GM10847 (cell line): ENCODE results near the gene STK10.

Experiments used
- POLR2A ChIP-seq: IDR thresholded peaks from 2 replicates; pipeline ENCODE4 v1.6.1; 2011; ENCODE audit not compliant: insufficient read length; ENCODE audit errors: extremely low read depth

Gene STK10

GRCh38 chr5:172015346-172015745 is 172.7 kb downstream of the STK10 start:
- TF ChIP-seq POLR2A: no peak

GRCh38 chr5:172010278-172010677 is 177.7 kb downstream of the STK10 start:
- TF ChIP-seq POLR2A: no peak

DNA sequence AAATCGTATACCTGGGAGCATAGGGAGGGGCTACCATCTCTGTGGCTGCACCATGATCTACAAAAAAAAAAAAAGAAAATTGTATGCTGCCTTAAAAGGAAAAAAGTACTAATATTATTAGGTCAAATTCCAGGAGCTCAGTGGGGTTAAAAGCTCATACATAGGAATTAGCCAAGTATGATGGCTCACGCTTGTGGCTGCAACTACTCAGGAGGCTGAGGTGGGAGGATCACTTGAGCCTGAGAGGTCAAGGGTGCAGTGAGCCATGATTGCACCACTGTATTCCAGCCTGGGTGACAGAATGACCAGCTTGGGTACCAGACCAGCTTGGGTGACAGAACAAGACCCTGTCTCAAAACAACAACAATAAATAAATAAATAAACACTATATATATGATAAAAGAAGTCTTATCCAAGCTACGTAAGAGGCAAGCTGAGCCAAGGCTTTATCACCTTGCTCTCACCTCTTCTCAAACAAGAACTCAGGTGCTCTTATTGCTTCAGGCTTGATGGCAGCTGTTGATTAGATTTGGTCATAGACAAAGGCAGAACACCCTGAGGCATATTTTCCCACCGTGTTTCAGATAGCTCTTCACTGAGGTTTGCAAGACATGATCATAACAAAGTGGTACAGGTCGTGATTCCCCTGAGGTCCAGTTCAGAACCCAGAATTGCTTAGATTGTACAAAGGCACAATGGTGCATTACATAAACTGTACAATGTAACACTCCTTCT is 178.3 kb downstream of the STK10 start:
- TF ChIP-seq POLR2A: no peak

DNA sequence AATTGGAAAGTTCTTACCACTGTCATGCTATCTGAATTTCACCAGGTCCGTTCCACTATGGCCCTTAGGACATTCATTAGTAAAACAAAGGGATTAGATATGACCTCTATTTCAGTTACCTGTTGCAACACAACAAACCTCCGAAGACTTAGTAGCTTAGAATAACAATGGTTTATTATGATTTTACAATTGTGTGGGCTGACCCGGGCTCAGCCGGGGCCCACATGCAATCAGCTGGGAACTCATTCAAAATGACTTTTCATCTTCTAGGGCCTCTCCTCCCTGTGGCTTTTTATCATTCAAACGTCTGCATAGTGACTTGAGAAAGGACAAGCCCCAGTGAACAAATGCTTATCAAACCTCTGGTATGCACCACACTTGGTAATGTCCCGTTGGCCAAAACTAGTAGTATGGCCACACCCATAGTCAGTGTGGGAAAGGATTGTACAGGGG is 179.3 kb downstream of the STK10 start:
- no peak for TF ChIP-seq POLR2A

DNA sequence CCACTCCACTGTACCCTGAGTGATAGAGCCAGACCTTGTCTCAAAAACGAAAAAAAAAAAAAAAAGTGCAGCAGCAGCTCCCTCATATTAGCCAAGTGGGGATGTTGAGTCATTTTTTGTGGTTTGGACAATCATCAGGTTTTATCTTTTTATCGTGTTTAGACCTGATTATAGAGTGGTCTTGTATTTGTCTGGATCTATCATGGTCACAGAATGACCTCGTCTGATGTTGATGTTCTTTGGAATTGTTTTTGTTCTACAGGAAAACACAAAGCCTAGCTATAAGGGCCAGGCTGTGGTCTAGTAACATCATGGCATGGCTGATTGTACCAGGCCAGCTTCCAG is 179.9 kb downstream of the STK10 start:
- TF ChIP-seq POLR2A: no peak

DNA sequence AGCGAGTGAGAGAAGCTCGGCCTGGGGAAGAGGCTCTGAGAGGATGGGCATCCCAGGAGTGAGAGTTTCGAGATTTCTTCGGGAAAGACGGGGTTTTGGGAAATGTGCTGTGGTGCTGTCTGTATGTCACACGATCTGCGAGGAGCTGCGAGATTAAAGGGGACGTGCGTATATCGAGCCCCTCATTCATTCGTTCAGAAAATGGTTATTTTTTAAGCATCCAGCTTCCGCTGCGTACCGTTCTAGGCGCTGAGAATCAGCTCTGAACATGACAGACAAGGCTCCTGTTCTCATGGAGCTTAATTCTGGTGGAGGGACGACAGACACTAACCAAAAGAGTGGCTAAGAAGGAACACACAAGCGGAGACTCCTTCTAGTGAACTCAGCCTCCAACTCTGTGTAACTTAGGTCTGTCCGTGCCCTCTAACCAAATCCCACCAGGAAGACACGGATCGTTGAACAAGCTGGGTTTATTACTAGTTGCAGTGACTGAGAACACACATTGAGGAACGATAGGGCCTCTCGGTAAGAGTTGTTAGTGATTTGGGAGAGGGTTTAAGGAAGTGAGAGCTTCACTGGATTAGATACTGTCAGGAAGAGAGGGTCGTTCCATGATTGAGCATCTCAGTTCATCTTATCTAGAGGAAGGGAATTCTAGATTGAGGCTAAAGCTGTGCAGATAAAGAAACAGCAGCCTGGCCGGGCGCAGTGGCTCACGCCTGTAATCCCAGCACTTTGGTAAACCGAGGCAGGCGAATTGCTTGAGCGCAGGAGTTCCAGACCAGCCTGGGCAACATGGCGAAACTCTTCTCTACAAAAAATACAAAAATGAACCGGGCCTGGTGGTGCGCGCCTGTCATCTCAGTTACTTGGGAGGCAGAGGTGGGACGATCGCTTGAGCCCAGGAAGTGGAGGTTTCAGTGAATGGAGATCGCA is 180.6 kb downstream of the STK10 start:
- TF ChIP-seq POLR2A: no peak

GRCh38 chr5:172006321-172007174 is 181.5 kb downstream of the STK10 start, which contains the start of gene FBXW11:
TSS of gene FBXW11 (minus strand) at chr5:172006638. CDS start at chr5:172006502, 136 bp downstream.
- TF ChIP-seq POLR2A: peak; percentile 98

GRCh38 chr5:172005708-172006320 is 182.2 kb downstream of the STK10 start:
- no peak for TF ChIP-seq POLR2A

DNA sequence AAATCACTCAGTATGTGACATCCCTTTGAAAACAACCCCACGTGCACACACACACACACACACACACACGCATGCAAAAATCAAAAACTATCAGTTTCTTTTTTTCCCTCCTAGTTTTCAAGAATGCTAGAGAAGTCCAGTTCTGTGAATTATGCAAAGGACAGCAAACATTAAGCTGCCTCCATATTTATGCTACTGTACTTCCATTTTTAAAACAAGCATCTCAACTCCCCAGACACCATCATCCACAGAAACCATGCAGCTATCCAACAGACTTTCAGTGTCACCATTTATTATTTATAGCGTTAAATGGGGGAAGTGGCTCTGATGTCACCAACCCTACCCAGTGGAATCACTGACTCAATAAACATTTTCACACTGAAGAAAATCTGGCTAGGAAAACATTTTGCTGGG is 183.2 kb downstream of the STK10 start:
- TF ChIP-seq POLR2A: no peak

DNA sequence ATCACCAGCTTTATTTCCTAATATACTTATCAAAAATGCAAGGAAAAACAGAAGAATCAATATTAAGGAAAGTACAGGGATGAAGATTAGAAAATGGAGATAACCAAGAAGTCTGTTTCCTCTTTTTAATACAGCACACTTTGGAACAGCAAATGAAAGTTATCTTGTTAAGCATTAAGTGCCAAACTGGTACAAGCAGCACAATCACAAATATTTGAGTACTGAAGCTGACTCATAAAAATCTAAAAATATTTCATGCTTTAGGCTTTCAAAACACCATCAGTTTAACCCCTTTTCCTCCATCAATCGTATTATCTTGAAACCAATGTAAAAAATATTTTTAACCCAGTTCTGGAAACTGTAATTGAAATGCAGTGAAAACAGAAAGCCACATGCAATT is 184.3 kb downstream of the STK10 start:
- no peak for TF ChIP-seq POLR2A

DNA sequence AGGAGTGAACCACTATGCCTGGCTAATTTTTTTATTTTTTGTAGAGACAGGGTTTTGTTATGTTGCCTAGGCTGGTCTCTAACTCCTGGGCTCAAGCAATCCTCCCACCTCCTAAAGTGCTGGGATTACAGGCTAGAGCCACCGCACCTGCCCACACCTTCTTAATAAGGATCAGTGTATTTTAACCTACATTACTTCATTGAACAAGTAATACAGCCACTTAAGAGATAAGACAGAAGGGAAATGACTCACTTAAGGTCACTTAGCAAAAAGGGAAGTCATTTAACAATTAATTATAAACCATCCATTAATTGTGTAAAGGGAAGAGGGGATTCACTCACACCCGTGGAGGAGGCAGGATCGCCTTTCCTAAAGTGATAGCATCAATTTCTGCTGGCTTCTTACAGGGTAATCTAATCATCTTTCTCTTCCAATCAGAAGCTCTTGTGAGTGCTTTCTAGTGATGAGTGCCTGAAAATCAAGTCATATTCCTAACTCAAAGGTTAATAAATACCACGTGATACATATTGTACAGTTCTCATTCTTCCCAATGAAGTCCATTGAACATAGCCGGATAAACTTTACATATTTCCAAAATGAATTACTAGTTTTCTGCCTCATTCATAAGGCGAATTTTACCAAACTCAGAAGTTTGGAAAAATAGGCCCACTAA is 185.0 kb downstream of the STK10 start:
- TF ChIP-seq POLR2A: no peak

DNA sequence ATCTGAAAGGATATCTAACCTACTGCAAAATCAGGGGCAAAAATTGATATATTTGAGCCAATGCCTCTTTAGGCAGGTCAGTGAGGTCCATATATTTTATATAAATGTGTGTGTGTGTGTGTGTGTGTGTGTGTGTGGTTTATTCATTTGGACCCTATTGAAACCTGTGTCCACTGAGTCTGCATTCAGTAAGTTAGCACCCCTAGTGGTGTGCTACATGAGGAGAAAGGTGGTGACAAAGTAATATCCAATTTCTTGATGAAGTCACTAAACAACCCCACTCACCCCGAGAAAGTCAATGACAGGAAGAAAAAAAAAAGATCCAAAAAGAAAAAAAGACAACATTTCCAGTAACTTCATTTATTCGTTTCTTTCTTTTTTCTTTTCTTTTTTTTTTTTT is 185.7 kb downstream of the STK10 start:
- no peak for TF ChIP-seq POLR2A

DNA sequence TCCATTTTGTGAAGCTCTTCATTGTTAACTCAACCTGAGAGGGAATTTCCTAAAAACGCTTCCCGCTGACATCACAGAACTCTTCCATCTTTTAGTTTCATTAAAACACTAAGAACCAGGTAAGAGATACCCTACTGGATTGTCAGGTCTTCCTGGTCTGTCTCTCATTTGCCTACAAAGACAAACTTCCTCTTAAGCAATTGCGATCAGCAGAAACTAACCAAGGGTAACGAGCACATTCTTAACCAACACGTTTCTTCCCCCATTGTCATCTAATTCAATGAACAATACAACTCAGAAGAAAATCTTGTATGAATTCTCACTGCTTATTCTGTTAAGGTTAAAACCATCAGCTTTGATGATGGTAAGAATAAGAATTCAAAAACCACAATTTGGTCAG is 188.1 kb downstream of the STK10 start:
- no peak for TF ChIP-seq POLR2A

DNA sequence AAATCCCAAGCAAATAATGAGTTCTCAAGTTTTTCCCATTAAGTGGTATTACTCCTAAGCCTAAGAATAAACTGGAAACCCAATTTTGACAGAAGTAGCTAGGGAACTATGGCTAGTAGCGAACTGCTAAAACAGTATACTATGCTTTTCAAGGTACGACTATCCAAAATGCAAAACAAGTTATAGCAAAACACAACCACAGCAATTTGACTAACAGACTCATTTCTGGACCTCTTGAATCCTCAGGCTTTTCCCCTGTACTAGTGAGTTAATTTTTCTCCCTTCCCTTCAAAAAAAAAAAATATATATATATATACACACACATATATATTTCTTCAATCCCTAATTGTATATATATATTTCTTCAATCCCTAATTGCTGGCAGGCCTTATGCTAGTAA is 188.9 kb downstream of the STK10 start:
- no peak for TF ChIP-seq POLR2A
